Brain microvascular endothelial cell (primary cell): Measurements from ENCODE around the gene NAP1L1.

Experiments used
- DNase-seq: peaks from one replicate; pipeline ENCODE4 v3.0.0-alpha.2; 2020
- H3K27ac ChIP-seq: fragments of 250-450 bp; sonication (Bioruptor Pico); 2 replicates; pipeline ENCODE4 v1.5.1; 2020; ENCODE audit warnings: mild to moderate bottlenecking, moderate library complexity
- H3K27me3 ChIP-seq: fragments of 250-450 bp; sonication (Bioruptor Pico); replicated peaks from 2 replicates; pipeline ENCODE4 v1.5.1; 2020; ENCODE audit warnings: mild to moderate bottlenecking
- H3K36me3 ChIP-seq: fragments of 250-450 bp; sonication (Bioruptor Pico); replicated peaks from 2 replicates; pipeline ENCODE4 v1.5.1; 2020; ENCODE audit warnings: mild to moderate bottlenecking
- H3K4me3 ChIP-seq: 2 replicates; pipeline ENCODE4 v1.5.1; 2011; ENCODE audit warnings: low read depth, mild to moderate bottlenecking, control low read depth, low read length, moderate library complexity
- CTCF ChIP-seq: IDR thresholded peaks from 2 replicates; pipeline ENCODE4 v1.5.1; 2011; ENCODE audit warnings: low read depth, mild to moderate bottlenecking, moderate library complexity, low read length, control low read depth, inconsistent platforms; ENCODE audit errors: missing control alignments
- in situ Hi-C: cut with HindIII; loops from 2 replicates; pipeline ENCODE4 v1.10.0; 2017; ENCODE audit warnings: low sequenced_read_pairs, low pct_ligation_motif_present

NAP1L1 gene

DNA sequence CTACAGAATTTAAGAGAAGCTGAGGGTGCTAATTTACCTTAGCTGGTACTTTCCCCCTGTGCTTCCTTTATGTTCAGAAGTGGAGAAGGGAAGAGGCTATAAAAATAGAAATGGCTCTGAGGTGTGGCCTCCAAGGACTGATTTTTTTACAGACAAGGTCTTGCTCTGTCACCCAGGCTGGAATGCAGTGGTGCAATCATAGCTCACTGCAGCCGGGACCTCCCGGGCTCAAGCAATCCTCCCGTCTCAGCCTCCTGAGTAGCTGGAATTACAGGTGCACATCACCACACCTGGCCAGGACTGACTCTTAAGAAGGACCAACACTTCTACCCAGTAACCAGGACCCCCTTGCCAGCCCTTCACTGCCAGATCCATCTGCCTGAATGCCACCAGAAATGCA lies 23.9 kb upstream of the NAP1L1 start:
- no peak for DNase-seq
- no peak for TF ChIP-seq CTCF
- Histone ChIP-seq H3K27ac (no peak overlapping the region), H3K4me3 (no peak overlapping the region), H3K36me3 (no peaks in the 10 kb centered on the region), H3K27me3 (no peaks in the 10 kb centered on the region)
- in situ Hi-C loops: no loop called here

- Histone ChIP-seq H3K27ac (no peak overlapping the region), H3K27me3 (no peaks in the 10 kb centered on the region), H3K36me3 (no peaks in the 10 kb centered on the region), H3K4me3 (no peak overlapping the region)
- TF ChIP-seq CTCF: no peak
- DNase-seq: no peak
- in situ Hi-C loops: no loop called here
These were observed 22.1 kb upstream of the NAP1L1 start for GRCh38 chr12:76106631-76107030.

- no peaks in the 10 kb centered on the region for H3K36me3 ChIP-seq
- no peak overlapping the region for H3K4me3 ChIP-seq
- H3K27ac ChIP-seq: no peak overlapping the region
- TF ChIP-seq CTCF: no peak
- H3K27me3 ChIP-seq: no peaks in the 10 kb centered on the region
- DNase-seq: no peak
- in situ Hi-C loops: no loop called here
These were observed 19.5 kb upstream of the NAP1L1 start for GRCh38 chr12:76103958-76104357.

DNA sequence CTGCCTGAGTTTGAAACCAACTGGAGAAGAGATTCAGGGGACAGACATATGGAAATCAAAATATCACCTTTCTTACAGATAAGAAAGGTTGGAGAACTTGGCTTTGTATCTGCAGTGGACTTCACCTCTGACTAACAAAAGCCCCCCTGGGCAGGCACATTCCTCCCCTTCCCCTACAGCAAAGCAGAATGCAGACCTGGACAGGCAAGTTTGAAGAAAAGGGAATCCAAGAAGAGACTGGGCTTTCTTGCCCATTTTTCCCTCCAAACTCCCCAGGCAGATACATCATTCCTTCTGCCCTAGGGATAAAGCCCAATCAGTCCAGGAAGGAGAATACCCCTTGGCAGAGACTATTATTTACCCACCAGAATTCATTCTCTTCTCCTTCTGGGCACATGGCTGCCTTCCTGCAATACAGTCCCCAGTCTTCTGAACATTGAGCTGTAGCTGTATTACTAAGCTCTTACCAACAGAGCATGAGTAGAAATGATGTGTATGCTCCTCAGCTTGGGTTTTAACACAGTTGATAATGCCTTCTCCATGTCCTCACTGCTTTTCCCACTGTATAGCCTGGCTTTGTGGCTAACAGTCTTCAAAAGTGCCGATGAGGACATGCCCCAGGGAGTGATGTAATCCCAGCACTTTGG lies 17.4 kb upstream of the NAP1L1 start:
- in situ Hi-C loops: no loop called here
- Histone ChIP-seq H3K27me3 (no peaks in the 10 kb centered on the region), H3K27ac (no peak overlapping the region), H3K4me3 (no peak overlapping the region), H3K36me3 (no peaks in the 10 kb centered on the region)
- TF ChIP-seq CTCF: no peak
- no peak for DNase-seq

- Histone ChIP-seq H3K4me3 (no peak overlapping the region), H3K27ac (no peak overlapping the region), H3K27me3 (no peaks in the 10 kb centered on the region), H3K36me3 (no peaks in the 10 kb centered on the region)
- no peak for TF ChIP-seq CTCF
- DNase-seq: no peak
- in situ Hi-C loops: loop anchor here (25.0 kb wide), 1 partner anchor 241 kb away; the partner anchor contains the start of gene BBS10
These were observed 11.7 kb upstream of the NAP1L1 start for GRCh38 chr12:76096079-76096646.

DNA sequence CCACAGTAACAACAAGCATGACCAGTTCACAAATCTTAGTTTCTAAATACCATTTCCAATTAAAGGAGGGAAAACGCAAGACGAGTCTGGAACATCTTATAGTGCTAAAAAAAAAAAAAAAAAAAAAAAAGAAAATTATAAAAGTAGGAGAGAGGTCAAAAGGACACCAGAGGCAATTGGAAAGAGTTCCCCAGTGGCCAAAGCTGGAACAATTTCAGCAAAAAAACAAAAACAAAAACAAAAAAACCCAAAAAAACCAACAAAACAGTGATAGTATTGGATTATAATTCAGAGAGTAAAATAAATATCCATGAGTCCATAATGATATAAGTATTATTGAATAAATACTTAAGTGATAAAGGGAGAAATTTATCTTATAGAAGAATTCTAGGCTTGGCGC lies 10.3 kb upstream of the NAP1L1 start:
- no peaks in the 10 kb centered on the region for H3K36me3 ChIP-seq
- in situ Hi-C loops: loop anchor here (25.0 kb wide), 1 partner anchor 243 kb away; the partner anchor contains the start of gene BBS10
- H3K27me3 ChIP-seq: no peaks in the 10 kb centered on the region
- no peak for DNase-seq
- no peak for TF ChIP-seq CTCF
- no peak overlapping the region for H3K27ac ChIP-seq
- H3K4me3 ChIP-seq: no peak overlapping the region
